Middle frontal gyrus (tissue), 1 donor: ENCODE data around the gene OPN1MW3.
"Not testable (repeated sequence)": the region's sequence is repeated elsewhere in the genome, so short reads cannot be mapped to it uniquely, and the experiment has no call there.

Experiments used
- DNase-seq: peaks from one replicate; pipeline ENCODE4 v3.0.0-alpha.2; 2015; ENCODE audit warnings: low spot score; ENCODE audit errors: extremely low spot score

The OPN1MW3 gene

DNA sequence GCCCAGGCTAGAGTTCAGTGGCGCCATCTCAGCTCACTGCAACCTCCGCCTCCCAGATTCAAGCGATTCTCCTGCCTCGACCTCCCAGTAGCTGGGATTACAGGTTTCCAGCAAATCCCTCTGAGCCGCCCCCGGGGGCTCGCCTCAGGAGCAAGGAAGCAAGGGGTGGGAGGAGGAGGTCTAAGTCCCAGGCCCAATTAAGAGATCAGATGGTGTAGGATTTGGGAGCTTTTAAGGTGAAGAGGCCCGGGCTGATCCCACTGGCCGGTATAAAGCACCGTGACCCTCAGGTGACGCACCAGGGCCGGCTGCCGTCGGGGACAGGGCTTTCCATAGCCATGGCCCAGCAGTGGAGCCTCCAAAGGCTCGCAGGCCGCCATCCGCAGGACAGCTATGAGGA lies at the start of gene OPN1MW3:
OPN1MW3 (plus strand) TSS at position 301 of the 400 bp plus-strand sequence; CDS start at position 339, 38 bp downstream.
- not testable (repeated sequence) for DNase-seq

GRCh38 chrX:154209670-154210418 lies 47.5 kb upstream of the OPN1MW3 start:
- DNase-seq: not testable (repeated sequence)

- DNase-seq: not testable (repeated sequence)
Measured at GRCh38 chrX:154211057-154211456, 46.3 kb upstream of the OPN1MW3 start.

DNA sequence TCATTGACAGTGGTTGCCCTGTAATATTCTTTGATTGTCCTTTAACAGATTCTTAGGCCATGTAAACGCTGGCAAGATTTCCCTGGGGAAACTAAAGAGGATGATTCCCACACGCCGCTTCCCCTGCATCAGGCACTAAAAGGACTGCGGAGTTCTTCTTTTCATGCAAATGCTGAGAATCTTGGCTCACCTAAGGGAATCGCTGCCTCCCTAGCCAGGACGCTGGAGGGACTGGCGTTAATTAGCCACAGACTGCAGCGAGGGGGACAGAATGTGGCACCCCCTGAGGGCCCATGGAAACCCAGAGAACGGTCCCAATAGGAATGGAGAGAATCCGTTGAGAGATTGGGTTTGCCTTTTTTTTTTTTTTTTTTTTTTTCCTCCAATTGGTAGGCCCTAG lies 45.9 kb upstream of the OPN1MW3 start:
- not testable (repeated sequence) for DNase-seq

DNA sequence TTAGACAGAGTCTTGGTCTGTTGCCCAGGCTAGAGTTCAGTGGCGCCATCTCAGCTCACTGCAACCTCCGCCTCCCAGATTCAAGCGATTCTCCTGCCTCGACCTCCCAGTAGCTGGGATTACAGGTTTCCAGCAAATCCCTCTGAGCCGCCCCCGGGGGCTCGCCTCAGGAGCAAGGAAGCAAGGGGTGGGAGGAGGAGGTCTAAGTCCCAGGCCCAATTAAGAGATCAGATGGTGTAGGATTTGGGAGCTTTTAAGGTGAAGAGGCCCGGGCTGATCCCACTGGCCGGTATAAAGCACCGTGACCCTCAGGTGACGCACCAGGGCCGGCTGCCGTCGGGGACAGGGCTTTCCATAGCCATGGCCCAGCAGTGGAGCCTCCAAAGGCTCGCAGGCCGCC lies 37.9 kb upstream of the OPN1MW3 start, which contains the start of gene OPN1MW2:
OPN1MW2 (plus strand) TSS at position 301 of the 400 bp plus-strand sequence; CDS start at position 361, 60 bp downstream.
- DNase-seq: not testable (repeated sequence)

GRCh38 chrX:154225292-154225691 lies 32.1 kb upstream of the OPN1MW3 start:
- not testable (repeated sequence) for DNase-seq

GRCh38 chrX:154226706-154227105 lies 30.7 kb upstream of the OPN1MW3 start:
- DNase-seq: not testable (repeated sequence)

GRCh38 chrX:154231443-154231842 lies 25.9 kb upstream of the OPN1MW3 start:
- DNase-seq: not testable (repeated sequence)

GRCh38 chrX:154233620-154234019 lies 23.8 kb upstream of the OPN1MW3 start:
- not testable (repeated sequence) for DNase-seq

GRCh38 chrX:154238939-154239559 lies 18.3 kb upstream of the OPN1MW3 start:
- not testable (repeated sequence) for DNase-seq

- not testable (repeated sequence) for DNase-seq
Measured at GRCh38 chrX:154239982-154240503, 17.3 kb upstream of the OPN1MW3 start.

- DNase-seq: not testable (repeated sequence)
Measured at GRCh38 chrX:154247377-154248045, 9.9 kb upstream of the OPN1MW3 start.

DNA sequence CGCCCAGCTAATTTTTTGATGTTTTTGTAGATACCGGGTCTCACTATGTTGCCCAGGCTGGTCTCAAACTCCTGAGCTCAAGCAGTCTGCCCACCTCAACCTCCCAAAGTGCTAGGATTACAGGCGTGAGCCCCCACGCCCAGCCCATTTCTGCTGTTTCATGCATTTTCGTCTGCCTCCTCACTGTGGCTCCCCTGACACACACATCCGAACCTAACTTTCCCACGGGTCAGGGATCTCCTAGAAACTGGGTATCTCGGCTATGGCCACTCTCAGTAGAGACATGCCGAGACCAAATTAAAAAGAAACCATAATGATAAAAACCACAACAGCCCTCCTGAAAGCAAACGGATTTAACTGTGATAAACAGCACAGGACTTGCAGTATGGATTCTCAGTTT lies 9.3 kb upstream of the OPN1MW3 start:
- not testable (repeated sequence) for DNase-seq

GRCh38 chrX:154258711-154259110 lies 1.3 kb downstream of the OPN1MW3 start:
- DNase-seq: not testable (repeated sequence)

DNA sequence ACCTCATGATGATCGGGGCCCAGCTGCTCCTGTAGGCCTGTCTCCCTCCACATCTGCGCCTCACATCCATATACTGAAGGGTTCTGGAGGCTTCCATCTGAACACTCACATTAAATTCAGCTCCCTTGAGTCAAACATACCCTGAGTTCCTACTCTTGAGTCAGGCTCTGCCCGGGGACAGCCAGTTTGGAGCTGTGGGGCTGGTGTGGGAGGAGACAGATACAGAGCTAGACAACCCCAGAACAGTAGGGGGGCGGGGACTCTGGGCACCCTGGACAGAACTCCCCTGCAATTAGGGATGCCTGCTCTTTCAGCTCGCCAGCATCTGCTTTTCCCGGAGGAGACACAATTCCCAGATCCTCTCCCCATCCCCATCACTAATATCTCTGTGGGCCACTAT lies 5.7 kb downstream of the OPN1MW3 start:
- DNase-seq: not testable (repeated sequence)

- not testable (repeated sequence) for DNase-seq
Measured at GRCh38 chrX:154269245-154269644, 11.9 kb downstream of the OPN1MW3 start.

GRCh38 chrX:154284489-154285338 lies 27.3 kb downstream of the OPN1MW3 start:
- DNase-seq: not testable (repeated sequence)

GRCh38 chrX:154286406-154286805 lies 29.0 kb downstream of the OPN1MW3 start:
- not testable (repeated sequence) for DNase-seq

DNA sequence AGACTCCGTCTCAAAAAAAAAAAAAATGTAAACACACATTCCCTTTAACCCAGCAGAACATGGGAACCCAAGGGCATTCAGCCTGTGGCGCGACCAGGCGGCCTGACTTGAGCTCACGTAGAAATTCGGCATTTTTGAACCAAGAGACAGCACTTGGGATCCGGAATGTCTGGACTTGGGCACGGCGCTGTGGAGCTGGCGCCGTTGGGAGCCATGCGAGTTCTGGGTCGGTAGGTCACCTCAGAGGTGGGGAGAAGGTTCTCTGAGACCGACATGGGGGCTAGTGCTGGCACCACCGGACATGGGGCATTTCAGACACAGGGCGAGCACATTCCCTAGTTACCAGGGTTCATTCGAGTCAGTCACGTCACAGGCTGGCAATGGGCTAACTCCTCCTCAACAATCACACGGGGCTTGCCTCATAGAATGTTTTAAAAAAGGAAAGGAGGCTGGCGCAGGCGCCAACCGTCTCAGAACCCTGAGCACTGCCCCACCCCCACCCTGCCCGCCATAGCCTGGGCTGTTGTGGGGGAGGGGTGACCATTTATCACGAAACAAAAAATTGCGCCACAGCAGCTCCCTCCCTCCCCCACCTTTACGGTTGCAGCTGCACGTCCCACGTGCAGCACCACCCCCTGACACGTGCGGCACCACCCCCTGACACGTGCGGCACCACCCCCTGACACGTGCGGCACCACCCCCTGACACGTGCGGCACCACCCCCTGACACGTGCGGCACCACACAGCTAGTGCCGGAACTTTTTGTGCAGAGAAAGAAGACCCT lies 37.6 kb downstream of the OPN1MW3 start, which contains the start of gene TEX28:
TEX28 (minus strand) TSS at position 334 of the 784 bp plus-strand sequence. CDS start 3,007 bp downstream, outside the sequence.
- DNase-seq: no peak
